Fibroblast of mammary gland (primary cell): ENCODE measurements around the gene LGR6.
A peak's percentile ranks its signal among the peaks of the same experiment; 100 is the strongest.

Source experiments
- DNase-seq: peaks from one replicate; pipeline ENCODE4 v3.0.0-alpha.2; 2010; ENCODE audit warnings: low read depth
- H3K4me3 ChIP-seq: 2 replicates; pipeline ENCODE4 v1.5.1; 2011; ENCODE audit warnings: low read depth, mild to moderate bottlenecking, low read length, moderate library complexity; ENCODE audit not compliant: control insufficient read depth
- CTCF ChIP-seq: conservative IDR thresholded peaks from 2 replicates; pipeline ENCODE4 v1.5.1; 2011; ENCODE audit warnings: low read depth, low read length, inconsistent platforms; ENCODE audit not compliant: control insufficient read depth, insufficient read depth

LGR6 gene

GRCh38 chr1:202249436-202249835 is 55.8 kb downstream of the LGR6 start:
- TF ChIP-seq CTCF = no peak
- no peak overlapping the region for H3K4me3 ChIP-seq
- DNase-seq = peak; percentile 6

DNA sequence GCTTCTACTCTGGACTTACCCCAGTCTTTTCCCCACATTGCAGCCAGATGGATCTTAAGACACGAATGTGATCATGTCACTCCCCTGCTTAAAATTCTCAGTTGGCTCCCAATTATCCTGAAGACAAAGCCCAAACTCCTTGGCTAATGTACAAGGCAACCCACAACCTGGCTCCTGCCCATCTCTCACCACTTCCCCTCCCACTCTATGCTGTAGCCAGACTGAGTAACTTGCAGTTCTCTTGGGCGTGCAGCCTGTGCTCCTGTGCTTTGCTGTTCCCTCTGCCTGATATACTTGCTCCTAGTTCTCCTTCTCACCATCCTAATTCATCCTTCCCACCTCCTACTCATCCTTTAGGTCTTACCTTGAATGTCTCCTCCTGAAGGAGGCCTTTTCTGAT is 56.2 kb downstream of the LGR6 start:
- H3K4me3 ChIP-seq = no peak overlapping the region
- TF ChIP-seq CTCF = no peak
- peak; percentile 32 for DNase-seq

DNA sequence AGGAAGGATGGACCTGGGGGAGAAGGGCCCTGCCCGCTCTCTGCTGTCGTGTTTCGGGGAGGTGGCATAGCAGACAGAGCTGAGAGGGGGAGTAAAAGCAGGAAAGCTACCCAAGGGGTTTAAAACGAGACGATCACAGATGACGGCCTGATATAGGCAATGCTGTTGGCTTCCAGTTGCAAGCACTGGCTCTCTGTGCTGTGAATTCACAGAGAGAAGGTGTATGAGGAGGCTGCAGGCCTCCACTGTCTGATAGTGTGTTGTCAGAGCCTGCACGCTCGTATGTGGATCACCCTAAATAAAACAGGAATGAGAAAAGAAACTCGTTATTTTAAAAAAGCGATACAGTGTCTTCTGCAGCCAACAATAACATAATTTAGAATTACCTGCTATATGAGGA is 57.4 kb downstream of the LGR6 start:
- no peak overlapping the region for H3K4me3 ChIP-seq
- DNase-seq = no peak
- no peak for TF ChIP-seq CTCF

GRCh38 chr1:202251424-202252256 is 58.0 kb downstream of the LGR6 start:
- no peak for TF ChIP-seq CTCF
- DNase-seq = no peak
- no peak overlapping the region for H3K4me3 ChIP-seq

- no peak overlapping the region for H3K4me3 ChIP-seq
- DNase-seq = no peak
- TF ChIP-seq CTCF = no peak
These were observed 58.7 kb downstream of the LGR6 start for GRCh38 chr1:202252271-202252670.

DNA sequence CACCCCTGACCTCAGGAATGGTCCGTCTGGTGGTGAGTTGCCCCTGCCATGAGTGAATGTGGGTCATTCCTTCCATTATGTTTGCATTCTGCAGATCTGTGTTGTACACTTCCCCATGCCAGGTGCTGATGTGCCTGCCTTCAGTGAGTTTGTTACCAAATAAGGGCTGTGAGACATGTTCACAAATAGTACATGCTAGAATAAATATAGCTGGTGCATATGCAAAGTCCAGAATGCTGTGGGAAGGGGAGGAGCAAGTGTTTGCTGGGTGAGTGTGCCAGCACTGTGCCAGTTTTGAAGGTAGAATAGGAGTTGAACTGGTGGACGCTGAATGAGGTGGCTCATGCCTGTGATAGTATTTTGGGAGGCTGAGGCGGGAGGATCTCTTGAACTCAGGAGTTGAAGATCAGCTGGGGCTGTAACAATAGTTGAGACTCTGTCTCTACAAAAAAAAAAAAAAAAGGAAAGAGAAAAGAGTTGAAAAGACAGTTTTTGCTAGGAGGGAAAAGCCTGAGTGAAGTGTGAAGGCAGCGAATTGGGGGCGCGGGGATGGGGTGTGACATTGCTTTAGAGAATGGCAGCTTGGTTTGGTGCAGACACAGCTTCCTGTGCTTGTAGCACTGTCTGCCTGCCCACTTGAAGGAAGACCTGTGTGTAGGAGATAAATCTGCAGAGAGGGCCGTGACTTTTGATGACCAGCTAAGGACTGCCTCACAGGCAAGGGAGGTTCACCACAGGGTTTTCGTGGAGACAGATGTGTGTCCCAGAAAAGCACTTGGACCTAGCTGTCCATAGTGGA is 61.1 kb downstream of the LGR6 start:
- no peak for DNase-seq
- no peak overlapping the region for H3K4me3 ChIP-seq
- TF ChIP-seq CTCF = no peak
